ENCODE data around the gene VPS26B. TPM values are rescaled to one million over a fixed set of nuclear protein-coding genes. Genes with fewer than 3 reads are reported as not detected.
A peak's percentile ranks its signal among the peaks of the same experiment; 100 is the strongest.

VPS26B gene
- total and polyA plus RNA-seq, 5 donors from 2014 or later: 43.9 to 65.1 (median 61.6) TPM

DNA sequence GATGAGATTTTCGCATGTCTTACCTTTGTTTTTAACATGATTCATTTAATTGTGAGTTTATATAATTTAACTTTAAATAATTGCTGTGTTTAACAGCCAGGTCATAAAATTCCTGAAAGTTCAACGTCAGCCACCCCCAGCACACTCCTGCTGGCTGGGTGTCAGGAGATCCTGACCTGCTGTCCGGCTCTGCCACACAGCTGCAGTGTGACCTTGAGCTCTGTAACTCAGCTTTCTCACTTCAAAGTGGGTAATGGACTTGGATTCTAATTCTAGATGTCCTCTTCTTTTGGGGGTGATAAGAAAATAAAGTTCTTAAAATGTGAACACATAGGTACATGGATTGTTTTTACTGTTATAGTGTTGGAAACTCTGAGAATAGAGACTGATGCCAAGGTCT is 10.9 kb downstream of the VPS26B start:
- Histone ChIP-seq H3K4me3 (ENCODE audit: low read depth, low read length) (no peak overlapping the region), H3K9me3 (ENCODE audit: control insufficient read depth in 2 of 2, low read length in 2 of 2) (no peaks in the 10 kb centered on the region), H3K27ac (ENCODE audit: insufficient read depth, low read length, poor library complexity, severe bottlenecking) (no peak overlapping the region), H3K4me1 (ENCODE audit: control insufficient read depth, insufficient read depth, low read length, poor library complexity, severe bottlenecking) (peaks cover 3% of the 10 kb centered on the region), H3K27me3 (ENCODE audit: control insufficient read depth, insufficient read depth, low read length) (no peaks in the 10 kb centered on the region), H3K36me3 (ENCODE audit: control insufficient read depth, insufficient read depth, low read length) (peaks cover 56% of the 10 kb centered on the region)
- Mint-ChIP-seq H3K4me3 (no peak overlapping the region), H3K9me3 (no peaks in the 10 kb centered on the region), H3K36me3 (peaks cover 38% of the 10 kb centered on the region), H3K27ac (no peak overlapping the region), H3K27me3 (no peaks in the 10 kb centered on the region), H3K4me1 (peaks cover 0 to 28% (median 19%) of the 10 kb centered on the region in 4 donors)
- DNase-seq (no peak), ATAC-seq (ENCODE audit: low read depth in 2 of 2) (no peak)

DNA sequence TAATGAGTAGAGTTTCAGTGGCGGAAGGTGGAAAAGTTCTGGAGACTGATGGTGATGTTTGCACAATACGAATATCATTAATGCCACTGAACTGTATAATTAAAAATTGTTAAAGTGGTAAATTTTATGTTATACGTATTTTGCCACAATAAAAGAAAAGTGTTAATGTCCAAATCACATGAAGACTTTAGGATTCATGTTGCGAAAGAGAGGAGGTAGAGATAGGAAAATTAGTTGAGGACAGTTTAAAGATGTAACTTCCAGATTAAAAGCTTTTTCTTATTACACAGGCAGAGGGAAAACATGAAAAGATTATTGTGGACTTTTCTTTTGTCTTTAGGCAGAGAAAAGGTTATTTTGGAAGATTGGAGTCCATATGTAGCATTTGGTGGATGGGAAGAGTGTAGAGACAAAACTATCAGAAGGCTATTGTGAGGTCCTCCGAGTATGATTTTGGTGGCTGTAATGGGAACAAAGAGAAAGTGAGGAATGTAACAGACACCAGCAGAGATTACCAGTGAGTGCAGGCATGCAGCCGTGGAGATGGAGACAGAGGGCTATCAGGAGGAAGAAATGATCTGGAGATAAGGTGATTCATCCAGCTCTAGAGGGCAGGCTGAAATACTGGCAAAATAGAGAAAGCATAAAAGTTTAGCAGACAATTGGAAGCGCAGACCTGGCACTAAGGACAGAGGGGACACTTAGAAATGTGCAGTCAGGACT is 12.5 kb downstream of the VPS26B start:
- DNase-seq: no peak
- Mint-ChIP-seq H3K9me3 (no peaks in the 10 kb centered on the region), H3K4me3 (peak overlapping the region in 1 of 4 donors; percentile 7), H3K27ac (peak overlapping the region in 2 of 3 donors; percentile 26 to 66), H3K36me3 (peaks cover 41% of the 10 kb centered on the region), H3K27me3 (no peaks in the 10 kb centered on the region), H3K4me1 (peaks cover 0 to 22% (median 10%) of the 10 kb centered on the region in 4 donors)
- Histone ChIP-seq H3K4me1 (ENCODE audit: control insufficient read depth, insufficient read depth, low read length, poor library complexity, severe bottlenecking) (no peaks in the 10 kb centered on the region), H3K9me3 (ENCODE audit: control insufficient read depth in 2 of 2, low read length in 2 of 2) (no peaks in the 10 kb centered on the region), H3K4me3 (ENCODE audit: low read depth, low read length) (no peak overlapping the region), H3K27ac (ENCODE audit: insufficient read depth, low read length, poor library complexity, severe bottlenecking) (no peak overlapping the region), H3K36me3 (ENCODE audit: control insufficient read depth, insufficient read depth, low read length) (peaks cover 65% of the 10 kb centered on the region), H3K27me3 (ENCODE audit: control insufficient read depth, insufficient read depth, low read length) (no peaks in the 10 kb centered on the region)
- ATAC-seq (ENCODE audit: low read depth in 2 of 2): no peak

DNA sequence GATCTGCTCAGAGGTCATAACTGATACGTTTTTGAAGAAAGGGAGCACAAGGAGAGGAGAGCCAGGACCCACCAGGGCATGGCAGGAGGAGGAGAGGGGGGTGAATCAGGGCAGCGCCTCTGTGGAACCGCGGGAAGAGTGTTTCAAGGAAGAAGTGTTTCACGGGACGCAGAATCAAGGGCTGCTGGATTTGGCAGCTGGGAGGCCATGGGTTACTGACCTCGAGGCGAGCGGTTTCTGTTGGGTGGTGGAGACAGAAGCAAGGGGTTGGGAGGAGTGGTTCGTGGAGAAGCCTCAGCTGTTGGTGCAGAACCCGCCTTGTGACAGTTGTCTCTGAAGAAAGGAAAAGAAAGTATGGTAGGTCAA is 13.1 kb downstream of the VPS26B start:
- H3K27me3 Mint-ChIP-seq: no peaks in the 10 kb centered on the region
- H3K4me3 Mint-ChIP-seq: peak overlapping the region in 1 of 4 donors; percentile 7
- H3K27me3 ChIP-seq (ENCODE audit: control insufficient read depth, insufficient read depth, low read length): no peaks in the 10 kb centered on the region
- no peaks in the 10 kb centered on the region for H3K9me3 ChIP-seq (ENCODE audit: control insufficient read depth in 2 of 2, low read length in 2 of 2)
- H3K27ac Mint-ChIP-seq: peak overlapping the region in 2 of 3 donors; percentile 26 to 66
- no peak overlapping the region for H3K27ac ChIP-seq (ENCODE audit: insufficient read depth, low read length, poor library complexity, severe bottlenecking)
- peaks cover 0 to 18% (median 7%) of the 10 kb centered on the region in 4 donors for H3K4me1 Mint-ChIP-seq
- H3K4me1 ChIP-seq (ENCODE audit: control insufficient read depth, insufficient read depth, low read length, poor library complexity, severe bottlenecking): no peaks in the 10 kb centered on the region
- no peak for ATAC-seq (ENCODE audit: low read depth in 2 of 2)
- H3K4me3 ChIP-seq (ENCODE audit: low read depth, low read length): no peak overlapping the region
- H3K36me3 Mint-ChIP-seq: peaks cover 42% of the 10 kb centered on the region
- no peak for DNase-seq
- peaks cover 71% of the 10 kb centered on the region for H3K36me3 ChIP-seq (ENCODE audit: control insufficient read depth, insufficient read depth, low read length)
- no peaks in the 10 kb centered on the region for H3K9me3 Mint-ChIP-seq

DNA sequence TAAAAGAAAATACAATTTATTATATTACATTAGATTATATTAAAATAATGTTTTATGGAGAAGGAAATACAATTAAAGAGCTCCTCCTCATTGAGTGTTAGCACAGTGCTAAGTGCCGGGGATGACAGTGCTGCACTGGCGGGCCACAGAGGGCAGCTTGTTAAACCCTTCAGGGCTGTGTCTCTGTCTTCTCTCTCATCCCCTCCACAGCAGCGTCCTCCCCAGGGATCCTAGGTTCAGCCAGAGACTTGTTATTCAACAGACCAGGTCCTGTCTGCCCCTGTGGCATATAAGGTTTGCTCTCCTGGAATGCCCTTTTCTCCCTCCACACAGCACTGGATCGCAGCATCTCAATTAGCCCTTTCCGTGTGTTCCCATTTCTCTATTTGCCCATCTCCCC is 14.5 kb downstream of the VPS26B start:
- no peak overlapping the region for H3K4me3 ChIP-seq (ENCODE audit: low read depth, low read length)
- Mint-ChIP-seq H3K36me3 (peaks cover 46% of the 10 kb centered on the region), H3K27ac (no peak overlapping the region), H3K27me3 (no peaks in the 10 kb centered on the region), H3K4me1 (peaks cover 0 to 12% (median 2%) of the 10 kb centered on the region in 4 donors), H3K4me3 (no peak overlapping the region), H3K9me3 (no peaks in the 10 kb centered on the region)
- no peaks in the 10 kb centered on the region for H3K9me3 ChIP-seq (ENCODE audit: control insufficient read depth in 2 of 2, low read length in 2 of 2)
- H3K4me1 ChIP-seq (ENCODE audit: control insufficient read depth, insufficient read depth, low read length, poor library complexity, severe bottlenecking): no peaks in the 10 kb centered on the region
- no peak overlapping the region for H3K27ac ChIP-seq (ENCODE audit: insufficient read depth, low read length, poor library complexity, severe bottlenecking)
- ATAC-seq (ENCODE audit: low read depth in 2 of 2) (no peak), DNase-seq (no peak)
- H3K36me3 ChIP-seq (ENCODE audit: control insufficient read depth, insufficient read depth, low read length): peaks cover 84% of the 10 kb centered on the region
- no peaks in the 10 kb centered on the region for H3K27me3 ChIP-seq (ENCODE audit: control insufficient read depth, insufficient read depth, low read length)

DNA sequence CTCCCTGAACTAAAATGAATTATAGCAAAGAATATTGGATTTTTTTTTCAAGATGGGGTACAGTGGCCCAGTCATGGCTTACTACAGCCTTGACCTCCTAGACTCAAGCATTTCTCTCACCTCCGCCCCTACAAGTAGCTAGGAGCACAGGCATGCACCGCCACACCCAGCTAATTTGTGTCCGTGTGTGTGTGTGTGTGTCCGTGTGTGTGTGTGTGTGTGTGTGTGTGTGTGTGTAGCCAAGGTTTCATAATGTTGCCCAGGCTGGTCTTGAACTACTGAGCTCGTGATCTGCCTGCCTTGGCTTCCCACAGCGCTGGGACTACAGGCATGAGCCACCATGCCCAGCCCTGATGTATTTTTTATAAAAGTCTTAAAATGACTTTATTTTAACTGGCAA is 16.1 kb downstream of the VPS26B start:
- H3K27ac ChIP-seq (ENCODE audit: insufficient read depth, low read length, poor library complexity, severe bottlenecking): no peak overlapping the region
- H3K9me3 ChIP-seq (ENCODE audit: control insufficient read depth in 2 of 2, low read length in 2 of 2): no peaks in the 10 kb centered on the region
- ATAC-seq (ENCODE audit: low read depth in 2 of 2) (no peak), DNase-seq (no peak)
- H3K9me3 Mint-ChIP-seq: no peaks in the 10 kb centered on the region
- H3K36me3 ChIP-seq (ENCODE audit: control insufficient read depth, insufficient read depth, low read length): peaks cover 89% of the 10 kb centered on the region
- H3K27ac Mint-ChIP-seq: no peak overlapping the region
- H3K4me1 ChIP-seq (ENCODE audit: control insufficient read depth, insufficient read depth, low read length, poor library complexity, severe bottlenecking): no peaks in the 10 kb centered on the region
- H3K36me3 Mint-ChIP-seq: peaks cover 43% of the 10 kb centered on the region
- no peak overlapping the region for H3K4me3 Mint-ChIP-seq
- H3K27me3 ChIP-seq (ENCODE audit: control insufficient read depth, insufficient read depth, low read length): no peaks in the 10 kb centered on the region
- no peak overlapping the region for H3K4me3 ChIP-seq (ENCODE audit: low read depth, low read length)
- no peaks in the 10 kb centered on the region for H3K27me3 Mint-ChIP-seq
- peaks cover 2 to 12% (median 4%) of the 10 kb centered on the region in 4 donors for H3K4me1 Mint-ChIP-seq

DNA sequence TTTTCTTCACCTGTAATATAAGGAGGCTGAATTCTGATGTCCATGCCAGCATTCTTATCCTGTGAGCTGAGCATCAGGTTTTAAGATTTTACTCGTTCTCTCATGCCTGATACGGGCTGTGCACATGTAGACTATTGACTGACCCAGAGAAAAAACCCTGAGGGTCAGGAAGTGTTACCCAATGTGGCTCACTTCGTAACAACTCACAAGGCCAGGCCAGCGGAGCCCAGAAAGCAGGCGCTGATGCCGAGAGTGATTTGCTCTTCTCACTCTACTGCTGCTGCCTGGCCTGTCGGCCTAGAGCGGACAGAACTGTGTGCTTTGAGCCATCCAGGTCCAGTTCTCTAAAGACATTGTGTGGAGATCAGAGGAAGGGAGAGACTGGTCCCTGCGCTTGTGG is 17.9 kb downstream of the VPS26B start:
- H3K36me3 Mint-ChIP-seq: peaks cover 42% of the 10 kb centered on the region
- Histone ChIP-seq H3K27me3 (ENCODE audit: control insufficient read depth, insufficient read depth, low read length) (no peaks in the 10 kb centered on the region), H3K36me3 (ENCODE audit: control insufficient read depth, insufficient read depth, low read length) (peaks cover 90% of the 10 kb centered on the region), H3K9me3 (ENCODE audit: control insufficient read depth in 2 of 2, low read length in 2 of 2) (no peaks in the 10 kb centered on the region), H3K27ac (ENCODE audit: insufficient read depth, low read length, poor library complexity, severe bottlenecking) (no peak overlapping the region), H3K4me1 (ENCODE audit: control insufficient read depth, insufficient read depth, low read length, poor library complexity, severe bottlenecking) (no peaks in the 10 kb centered on the region), H3K4me3 (ENCODE audit: low read depth, low read length) (no peak overlapping the region)
- peaks cover 0 to 6% (median 3%) of the 10 kb centered on the region in 4 donors for H3K4me1 Mint-ChIP-seq
- no peaks in the 10 kb centered on the region for H3K27me3 Mint-ChIP-seq
- no peak overlapping the region for H3K4me3 Mint-ChIP-seq
- peak overlapping the region in 1 of 3 donors; percentile 45 for H3K27ac Mint-ChIP-seq
- no peaks in the 10 kb centered on the region for H3K9me3 Mint-ChIP-seq
- DNase-seq: no peak
- ATAC-seq (ENCODE audit: low read depth in 2 of 2): no peak

DNA sequence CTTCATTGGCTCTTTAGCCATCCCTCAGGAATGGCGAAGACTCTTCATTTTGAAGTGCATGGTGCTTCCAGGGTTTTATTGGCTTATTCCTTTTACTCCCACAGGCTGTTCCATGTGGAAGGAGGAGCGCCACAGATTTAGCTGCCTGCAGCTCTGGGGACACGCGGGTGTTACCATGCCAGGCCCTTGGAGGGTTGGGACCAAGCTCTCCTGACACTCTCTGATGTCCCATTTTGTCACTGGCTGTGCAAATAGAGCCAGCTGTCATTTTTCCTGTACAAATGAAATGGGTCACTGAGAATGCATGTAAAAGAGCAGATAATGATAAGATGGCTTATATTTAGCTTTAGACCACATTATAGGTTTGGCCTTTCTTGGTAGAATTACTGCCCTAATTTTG is 19.4 kb downstream of the VPS26B start:
- Histone ChIP-seq H3K4me3 (ENCODE audit: low read depth, low read length) (no peak overlapping the region), H3K27ac (ENCODE audit: insufficient read depth, low read length, poor library complexity, severe bottlenecking) (no peak overlapping the region), H3K4me1 (ENCODE audit: control insufficient read depth, insufficient read depth, low read length, poor library complexity, severe bottlenecking) (no peaks in the 10 kb centered on the region), H3K36me3 (ENCODE audit: control insufficient read depth, insufficient read depth, low read length) (peaks cover 96% of the 10 kb centered on the region), H3K27me3 (ENCODE audit: control insufficient read depth, insufficient read depth, low read length) (no peaks in the 10 kb centered on the region), H3K9me3 (ENCODE audit: control insufficient read depth in 2 of 2, low read length in 2 of 2) (no peaks in the 10 kb centered on the region)
- Mint-ChIP-seq H3K27ac (peak overlapping the region in 1 of 3 donors; percentile 68), H3K4me1 (peaks cover 0 to 6% (median 4%) of the 10 kb centered on the region in 4 donors), H3K9me3 (no peaks in the 10 kb centered on the region), H3K4me3 (no peak overlapping the region), H3K27me3 (no peaks in the 10 kb centered on the region), H3K36me3 (peaks cover 48% of the 10 kb centered on the region)
- DNase-seq (no peak), ATAC-seq (ENCODE audit: low read depth in 2 of 2) (no peak)

DNA sequence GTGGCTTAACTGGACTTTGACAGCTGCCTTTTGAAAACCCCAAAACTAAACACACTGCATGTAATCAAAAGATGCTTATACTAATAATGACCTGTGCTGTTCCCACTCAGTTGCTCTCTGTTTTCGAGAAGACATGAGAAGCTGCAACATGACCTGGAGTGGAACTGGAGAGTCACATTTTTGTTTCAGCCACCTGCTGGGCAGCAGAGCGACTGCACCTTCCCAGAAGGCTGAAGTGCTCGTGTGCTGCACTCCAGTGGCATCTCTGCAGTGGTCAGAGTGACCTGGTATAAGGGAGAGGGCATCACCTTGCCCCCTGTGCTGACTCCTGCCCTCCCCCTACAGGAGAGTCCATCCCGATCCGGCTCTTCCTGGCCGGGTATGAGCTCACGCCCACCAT is 20.1 kb downstream of the VPS26B start:
- no peak overlapping the region for H3K4me3 Mint-ChIP-seq
- Histone ChIP-seq H3K36me3 (ENCODE audit: control insufficient read depth, insufficient read depth, low read length) (peaks cover 95% of the 10 kb centered on the region), H3K9me3 (ENCODE audit: control insufficient read depth in 2 of 2, low read length in 2 of 2) (no peaks in the 10 kb centered on the region), H3K4me3 (ENCODE audit: low read depth, low read length) (no peak overlapping the region), H3K27ac (ENCODE audit: insufficient read depth, low read length, poor library complexity, severe bottlenecking) (no peak overlapping the region), H3K4me1 (ENCODE audit: control insufficient read depth, insufficient read depth, low read length, poor library complexity, severe bottlenecking) (no peaks in the 10 kb centered on the region), H3K27me3 (ENCODE audit: control insufficient read depth, insufficient read depth, low read length) (no peaks in the 10 kb centered on the region)
- no peaks in the 10 kb centered on the region for H3K9me3 Mint-ChIP-seq
- no peak overlapping the region for H3K27ac Mint-ChIP-seq
- peaks cover 43% of the 10 kb centered on the region for H3K36me3 Mint-ChIP-seq
- peak in 2 of 3 donors; percentile 25 to 46 for DNase-seq
- H3K27me3 Mint-ChIP-seq: no peaks in the 10 kb centered on the region
- peak in 1 of 2 donors; percentile 41 for ATAC-seq (ENCODE audit: low read depth in 2 of 2)
- H3K4me1 Mint-ChIP-seq: peaks cover 0 to 10% (median 9%) of the 10 kb centered on the region in 4 donors

Measured in CD4-positive, CD25-positive, alpha-beta regulatory T cell (primary cell).